HK-2 (cell line): Measurements from ENCODE around the gene RCAN3.
A peak's percentile ranks its signal among the peaks of the same experiment; 100 is the strongest.
"Not testable (repeated sequence)": the region's sequence is repeated elsewhere in the genome, so short reads cannot be mapped to it uniquely, and the experiment has no call there.

Experiments
- DNase-seq: peaks from one replicate; pipeline ENCODE4 v3.0.0-alpha.2; 2018; ENCODE audit not compliant: unreplicated experiment

Gene RCAN3

DNA sequence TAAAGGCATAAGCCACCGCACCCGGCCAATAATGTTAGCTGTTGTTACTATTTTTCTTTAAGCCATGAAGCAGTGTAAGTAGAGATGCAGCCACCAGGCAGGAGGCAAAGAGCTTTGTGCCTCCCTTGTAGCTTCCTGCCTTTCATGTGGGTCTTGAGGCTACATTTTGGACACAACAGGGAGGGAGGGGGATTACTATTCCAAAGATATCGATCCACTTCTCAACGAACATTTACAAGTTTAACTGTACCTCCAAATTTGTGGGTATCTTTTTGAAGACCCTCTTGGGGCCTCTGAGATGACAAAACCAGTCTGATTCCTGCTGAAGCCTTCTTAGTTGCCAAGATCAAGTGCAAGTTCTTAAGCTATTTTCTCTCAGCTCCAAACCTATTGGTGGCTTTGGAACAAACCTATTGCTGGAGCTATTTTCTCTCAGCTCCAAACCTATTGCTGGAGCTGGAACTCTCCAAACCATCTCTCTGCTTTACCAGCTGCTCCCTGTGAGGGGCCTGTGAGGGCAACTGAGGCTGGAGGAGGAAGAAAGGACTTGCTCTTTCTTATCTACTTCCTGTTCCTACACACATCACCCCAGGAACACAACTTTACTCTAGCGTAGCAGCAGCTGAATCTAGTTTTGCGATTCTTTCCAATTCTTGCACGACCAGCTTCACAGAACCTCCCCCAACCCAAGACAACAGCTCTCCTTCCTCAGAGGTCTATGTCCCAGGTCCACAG lies 16.1 kb upstream of the RCAN3 start:
- no peak for DNase-seq

DNA sequence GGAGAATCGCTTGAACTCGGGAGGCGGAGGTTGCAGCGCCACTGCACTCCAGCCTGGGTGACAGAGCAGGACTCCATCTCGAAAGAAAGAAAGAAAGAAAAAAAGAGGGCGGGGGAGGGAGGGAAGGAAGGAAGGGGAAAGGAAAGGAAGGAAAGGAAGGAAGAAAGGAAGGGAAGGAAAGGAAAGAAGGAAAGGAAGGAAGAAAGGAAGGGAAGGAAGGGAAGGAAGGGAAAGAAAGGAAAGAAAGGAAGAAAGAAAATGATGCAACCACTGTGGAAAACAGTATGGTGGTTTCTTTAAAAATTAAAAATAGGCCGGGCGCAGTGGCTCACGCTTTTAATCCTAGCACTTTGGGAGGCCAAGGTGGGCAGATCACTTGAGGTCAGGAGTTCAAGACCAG lies 15.2 kb upstream of the RCAN3 start:
- no peak for DNase-seq

DNA sequence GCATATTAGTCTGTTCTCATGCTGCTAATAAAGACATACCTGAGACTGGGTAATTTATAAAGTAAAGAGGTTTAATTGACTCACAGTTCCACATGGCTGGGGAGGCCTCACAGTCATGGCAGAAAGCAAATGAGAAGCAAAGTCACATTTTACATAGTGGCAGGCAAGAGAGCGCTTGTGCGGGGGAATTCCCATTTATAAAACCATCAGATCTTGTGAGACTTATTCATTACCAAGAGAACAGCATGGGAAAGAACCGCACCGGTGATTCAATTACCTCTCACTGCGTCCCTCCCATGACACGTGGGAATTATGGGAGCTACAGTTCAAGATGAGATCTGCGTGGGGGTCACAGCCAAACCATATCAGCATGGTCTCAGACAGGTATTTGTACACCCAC lies 14.5 kb upstream of the RCAN3 start:
- DNase-seq = peak; percentile 24

DNA sequence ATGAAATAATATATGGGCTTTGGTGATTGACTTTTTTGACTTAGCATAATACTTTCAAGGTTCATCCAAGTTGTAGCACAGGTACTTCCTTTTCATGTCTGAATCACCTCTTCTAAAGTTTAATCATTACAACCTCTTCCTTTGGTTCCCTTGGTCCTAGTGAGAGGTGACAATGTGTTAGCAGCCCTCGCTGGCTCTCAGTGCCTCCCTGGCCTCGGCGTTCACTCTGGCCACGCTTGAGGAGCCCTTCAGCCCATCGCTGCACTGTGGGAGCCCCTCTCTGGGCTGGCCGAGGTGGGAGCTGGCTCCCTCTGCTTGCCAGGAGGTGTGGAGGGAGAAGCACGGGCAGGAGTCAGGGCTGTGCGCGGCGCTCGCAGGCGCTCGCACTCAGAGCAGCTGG lies 13.0 kb upstream of the RCAN3 start:
- no peak for DNase-seq

DNA sequence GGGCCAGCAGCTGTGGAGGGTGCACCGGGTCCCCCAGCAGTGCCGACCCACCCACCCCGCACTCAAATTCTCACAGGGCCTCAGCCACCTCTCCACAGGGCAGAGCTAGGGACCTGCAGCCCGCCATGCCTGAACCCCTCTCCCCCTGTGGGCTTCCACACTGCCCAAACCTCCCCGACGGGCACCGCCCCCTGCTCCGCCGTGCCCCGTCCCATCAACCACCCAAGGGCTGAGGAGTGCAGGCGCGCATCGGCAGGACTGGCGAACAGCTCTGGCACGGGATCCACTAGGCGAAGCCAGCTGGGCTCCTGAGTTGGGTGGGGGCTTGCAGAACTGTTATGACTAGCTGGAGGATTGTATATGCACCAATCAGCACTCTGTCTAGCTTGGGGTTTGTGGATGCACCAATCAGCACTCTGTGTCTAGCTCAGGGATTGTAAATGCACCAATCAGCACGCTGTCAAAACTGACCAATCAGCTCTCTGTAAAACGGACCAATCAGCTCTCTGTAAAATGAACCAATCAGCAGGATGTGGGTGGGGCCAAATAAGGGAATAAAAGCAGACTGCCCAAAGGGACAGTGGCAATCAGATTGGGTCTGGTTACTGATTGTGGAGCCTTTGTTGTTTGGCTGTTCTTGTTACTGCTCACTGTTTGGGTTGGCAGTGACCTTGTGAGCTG lies 12.4 kb upstream of the RCAN3 start:
- no peak for DNase-seq

DNA sequence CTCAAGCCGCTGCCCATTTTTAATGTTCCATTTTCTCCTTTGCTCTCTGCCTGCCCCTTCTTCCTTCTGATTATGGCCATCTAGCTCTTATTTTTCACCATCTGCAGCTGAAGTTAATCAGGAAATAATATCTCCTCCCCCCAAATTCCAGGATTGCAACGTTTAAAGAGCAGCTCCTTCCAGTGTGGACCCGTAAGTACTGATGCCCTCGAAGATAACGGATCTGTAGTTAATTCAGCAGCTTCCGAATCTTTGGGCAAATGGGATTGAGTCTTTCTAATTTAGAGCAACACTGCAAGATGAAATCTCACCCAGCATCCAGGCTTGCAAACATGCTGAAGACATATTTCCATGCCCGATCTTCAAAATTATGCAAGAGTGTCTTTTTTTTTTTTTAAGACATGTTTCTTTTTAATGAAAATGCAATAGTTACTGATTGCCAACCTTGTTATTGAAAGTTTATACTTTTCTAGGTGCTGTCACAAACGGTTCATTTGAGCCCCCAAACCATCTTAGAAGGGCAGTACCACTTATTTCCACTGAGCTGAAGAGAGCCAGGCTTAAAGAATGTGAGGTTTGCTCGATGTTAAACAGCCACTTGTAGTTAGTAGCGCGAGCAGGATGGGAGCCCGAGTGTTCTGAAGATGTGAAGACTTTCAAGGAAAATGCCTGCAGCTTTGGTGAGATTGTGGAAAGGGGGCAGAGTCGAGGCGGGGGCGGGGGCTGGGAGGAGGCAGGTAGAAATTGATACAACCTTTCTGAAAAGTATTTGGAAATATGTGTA lies 10.9 kb upstream of the RCAN3 start:
- no peak for DNase-seq

DNA sequence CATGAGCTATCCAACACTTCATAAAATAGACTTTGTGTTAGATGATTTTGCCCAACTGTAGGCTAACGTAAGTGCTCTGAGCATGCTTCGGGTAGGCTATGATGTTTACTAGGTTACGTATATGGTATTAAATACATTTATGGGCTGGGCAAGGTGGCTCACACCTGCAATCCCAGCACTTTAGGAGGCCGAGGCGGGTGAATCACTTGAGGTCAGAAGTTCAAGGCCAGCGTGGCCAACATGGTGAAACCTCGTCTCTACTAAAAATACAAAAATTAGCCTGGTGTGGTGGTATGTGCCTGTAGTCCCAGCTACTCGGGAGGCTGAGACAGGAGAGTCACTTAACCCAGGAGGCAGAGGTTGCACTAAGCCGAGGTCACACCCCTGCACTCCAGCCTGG lies 9.7 kb upstream of the RCAN3 start:
- not testable (repeated sequence) for DNase-seq

DNA sequence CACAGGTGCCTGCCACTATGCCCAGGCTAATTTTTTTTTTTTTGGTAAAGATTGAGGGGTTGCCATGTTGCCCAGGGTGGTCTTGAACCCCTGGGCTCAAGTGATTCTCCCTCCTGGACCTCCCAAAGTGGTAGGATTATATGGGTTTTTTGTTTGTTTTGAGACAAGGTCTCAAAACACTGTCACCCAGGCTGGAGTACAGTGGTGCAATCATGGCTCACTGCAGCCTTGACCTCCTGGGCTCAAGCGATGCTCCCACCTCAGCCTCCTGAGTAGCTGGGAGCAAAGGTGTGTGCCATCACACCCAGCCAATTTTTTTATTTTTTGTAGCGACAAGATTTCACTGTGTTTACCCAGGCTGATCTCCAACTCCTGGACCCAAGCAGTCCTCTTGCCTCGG lies 8.9 kb upstream of the RCAN3 start:
- DNase-seq = no peak

DNA sequence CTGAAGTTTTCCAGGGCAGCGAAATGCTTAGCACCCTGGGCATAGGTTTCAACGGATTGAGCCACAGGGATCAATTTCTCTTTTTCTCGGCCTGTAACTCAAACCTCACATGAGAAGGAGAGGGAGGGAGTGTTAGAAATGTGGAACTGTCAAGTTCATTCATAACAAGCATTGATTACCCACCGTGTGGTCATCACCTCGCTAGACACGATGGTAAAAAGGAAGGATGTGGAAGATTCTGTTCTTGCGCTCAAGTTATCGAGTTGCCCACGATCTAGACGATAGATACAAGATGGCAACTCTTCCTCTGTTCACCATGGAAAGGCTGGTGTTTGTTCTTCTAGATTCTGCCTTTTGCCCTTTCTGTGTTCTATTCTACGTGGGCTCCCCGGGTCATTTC lies 4.0 kb upstream of the RCAN3 start:
- no peak for DNase-seq

DNA sequence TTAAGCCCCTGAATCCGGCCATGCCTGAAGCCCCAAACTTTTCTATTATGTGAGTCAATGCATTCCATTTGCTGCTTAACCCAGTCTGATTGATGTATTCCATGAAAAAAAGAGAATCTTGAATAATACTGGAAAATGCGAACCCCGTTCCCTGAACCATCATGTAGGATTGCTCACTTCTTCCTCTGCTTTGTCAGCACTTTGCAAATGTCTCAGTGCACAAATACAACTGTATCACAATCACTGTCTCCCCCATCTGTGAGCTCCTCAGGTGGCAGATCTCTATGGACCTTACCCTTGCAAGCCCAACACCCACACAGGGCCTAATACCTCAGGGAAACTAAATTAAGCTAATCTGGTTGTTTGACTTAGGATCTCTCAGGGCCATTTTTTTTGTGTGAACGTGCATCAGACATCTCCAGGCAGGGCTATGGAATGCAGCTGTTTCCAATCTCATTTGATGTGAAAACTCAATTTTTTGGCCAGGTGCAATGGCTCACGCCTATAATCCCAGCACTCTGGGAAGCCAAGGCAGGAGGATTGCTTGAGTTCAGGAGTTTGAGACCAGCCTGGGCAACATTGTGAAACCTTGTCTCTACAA lies 2.1 kb upstream of the RCAN3 start:
- no peak for DNase-seq

DNA sequence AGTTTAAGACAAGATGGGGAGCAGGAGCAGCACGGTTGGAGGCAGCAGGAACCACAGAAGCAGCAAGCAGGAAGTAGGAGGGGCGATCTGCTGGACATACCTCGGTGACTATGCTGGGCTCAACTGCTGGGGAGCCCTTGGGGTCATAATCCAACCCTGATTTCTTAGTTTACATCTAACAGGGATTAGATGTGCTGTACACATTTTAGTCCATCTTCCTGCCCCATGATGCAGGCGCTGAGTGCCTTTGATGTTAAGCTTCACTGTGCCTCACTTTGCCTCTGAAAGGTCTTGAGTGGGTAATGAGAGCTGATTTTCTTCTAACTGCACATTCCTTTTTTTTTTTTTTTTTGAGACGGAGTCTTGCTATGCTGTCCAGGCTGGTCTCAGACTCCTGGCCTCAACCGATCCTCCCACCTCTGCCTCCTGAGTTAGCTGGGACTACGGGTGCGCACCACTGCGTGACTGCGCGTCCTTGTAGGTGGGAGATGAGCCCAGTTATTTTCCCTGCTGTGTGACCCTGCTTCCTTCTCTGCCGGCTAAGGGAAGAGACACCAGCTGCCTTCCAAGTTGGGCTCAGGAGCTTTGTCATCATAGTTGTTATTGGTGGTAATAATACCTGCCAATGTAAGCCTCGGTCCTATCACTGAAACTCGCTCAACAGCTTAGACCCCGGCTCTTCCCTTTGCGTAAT lies 1.1 kb upstream of the RCAN3 start:
- DNase-seq = no peak

DNA sequence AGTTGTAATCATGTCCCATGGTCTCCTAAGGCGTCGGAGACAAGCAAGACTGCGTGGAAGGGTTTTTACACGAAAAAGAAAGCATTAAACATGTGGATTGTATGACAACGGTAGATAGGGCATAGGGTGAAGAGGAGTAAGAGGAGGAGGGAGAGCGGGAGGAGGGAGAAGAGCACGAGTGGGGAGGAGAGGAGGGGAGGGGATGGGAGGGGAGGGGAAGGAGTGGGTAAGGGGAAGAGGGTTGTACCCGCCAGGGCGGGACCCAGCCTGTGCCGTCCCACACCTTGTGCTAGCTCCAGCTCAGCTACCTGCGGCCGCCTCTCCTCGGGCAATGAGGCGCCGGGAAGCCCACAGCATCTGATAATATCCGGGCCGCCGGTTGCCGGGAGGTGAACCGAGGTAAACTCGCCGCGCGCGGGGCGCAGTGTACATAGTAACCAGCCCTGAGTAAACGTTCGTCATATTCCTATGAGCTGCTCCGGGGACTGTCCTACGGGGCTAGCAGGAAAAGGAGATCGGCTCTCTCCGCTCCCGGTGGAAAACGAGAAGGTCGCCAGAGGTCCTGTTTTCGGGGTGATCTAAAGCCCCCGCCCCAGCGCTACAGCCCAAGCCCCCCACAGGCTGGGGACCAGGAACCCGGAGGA lies 449 bp upstream of the RCAN3 start:
- DNase-seq = peak; percentile 75

DNA sequence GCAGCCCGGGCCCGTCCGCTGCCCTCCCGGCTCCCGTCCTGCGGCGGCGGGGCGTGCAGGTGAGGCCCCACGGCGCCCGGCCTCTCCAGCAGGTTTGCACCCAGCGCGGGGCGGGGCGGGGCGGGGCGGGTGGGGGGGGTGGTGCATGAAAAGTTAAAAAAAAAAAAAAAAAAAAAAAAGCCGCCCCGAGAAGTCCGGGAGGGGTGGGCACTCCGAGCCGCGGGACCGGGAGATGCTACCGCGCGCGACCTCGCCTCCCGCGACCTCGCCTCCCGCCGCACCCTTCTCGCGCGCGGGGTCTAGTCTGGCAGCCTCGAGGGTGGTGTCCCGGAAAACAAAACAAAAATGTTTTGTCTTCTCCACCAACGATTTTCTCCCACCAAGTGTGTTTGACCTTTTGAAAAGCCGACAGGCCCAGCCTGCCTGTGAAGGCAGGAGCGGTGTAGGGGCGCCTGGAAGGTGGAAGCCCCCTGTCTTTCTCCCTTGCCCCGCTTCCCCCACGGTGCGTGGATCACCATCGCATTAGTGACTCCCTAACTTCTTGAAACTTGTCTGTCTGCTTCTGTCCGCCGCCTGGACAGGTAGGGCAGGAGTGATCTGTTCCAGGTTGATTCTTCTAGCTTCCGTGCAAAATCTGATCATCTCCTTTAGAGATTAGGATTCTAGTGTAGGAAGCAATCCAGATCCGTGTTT lies 569 bp downstream of the RCAN3 start:
- no peak for DNase-seq

DNA sequence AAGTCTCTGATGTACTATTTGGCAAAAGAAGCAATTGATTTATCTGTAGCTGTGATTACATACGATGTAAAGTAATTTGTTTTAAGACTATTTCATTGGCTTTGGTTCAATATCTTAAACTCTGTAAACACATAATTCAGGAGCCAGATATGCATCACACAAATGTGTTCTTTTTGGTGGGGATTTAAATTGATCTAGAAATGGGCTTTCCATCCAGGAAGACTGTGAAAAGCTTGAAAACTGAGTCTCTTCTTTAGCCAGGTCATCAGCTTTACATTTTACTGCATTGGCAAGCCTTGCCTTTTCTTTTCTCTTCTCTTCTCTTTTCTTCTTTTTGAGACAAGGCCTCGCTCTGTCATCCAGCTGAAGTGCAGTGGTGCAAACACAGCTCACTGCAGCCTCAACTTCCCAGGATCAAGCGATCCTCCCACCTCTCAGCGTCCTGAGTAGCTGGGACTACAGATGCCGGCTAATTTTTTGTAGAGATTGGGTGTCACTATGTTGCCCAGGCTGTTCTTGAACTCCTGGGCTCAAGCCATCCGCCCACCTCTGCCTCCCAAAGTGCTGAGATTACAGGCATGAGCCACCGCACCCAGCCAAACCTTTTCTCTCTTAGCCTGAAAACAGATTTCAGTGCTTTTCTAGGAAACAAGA lies 1.4 kb downstream of the RCAN3 start:
- DNase-seq = no peak

DNA sequence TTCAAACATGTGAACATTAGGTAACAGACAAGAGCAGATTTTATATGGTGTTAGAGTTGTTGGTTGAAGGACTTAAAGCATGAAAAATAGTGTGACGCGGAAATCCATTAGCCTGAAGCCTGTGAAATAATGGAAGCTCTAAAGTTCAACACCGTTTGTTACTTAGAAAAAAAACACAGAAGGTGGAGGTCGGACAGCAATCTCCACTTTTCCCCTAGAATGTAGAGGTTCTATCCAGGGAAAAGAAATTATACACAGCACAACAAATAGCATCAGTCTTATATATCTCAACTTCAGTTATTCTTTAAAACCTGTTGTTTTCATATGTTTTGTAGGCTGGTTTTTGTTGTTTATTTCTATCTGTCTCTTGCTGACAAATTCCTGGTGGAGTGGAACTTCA lies 1.9 kb downstream of the RCAN3 start:
- DNase-seq = no peak

DNA sequence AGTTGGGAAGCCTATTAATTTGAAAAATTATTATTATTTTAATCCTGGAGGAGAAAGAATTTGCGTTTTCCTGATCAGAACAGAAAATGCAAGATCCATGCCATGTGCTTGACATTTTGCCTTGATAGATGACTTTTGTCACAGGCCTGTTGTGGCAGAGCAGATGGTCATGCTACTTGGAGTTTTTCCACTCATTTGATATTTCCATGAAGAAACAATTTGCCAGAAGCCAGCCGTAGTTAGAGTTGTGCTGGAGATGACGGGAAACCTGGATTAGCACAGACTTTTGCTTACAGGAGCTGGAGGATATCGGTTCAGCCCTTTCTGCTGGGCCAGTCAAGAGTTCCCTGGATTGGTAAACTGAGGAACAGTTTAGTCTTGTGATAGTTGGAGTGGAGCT lies 3.2 kb downstream of the RCAN3 start:
- DNase-seq = no peak

DNA sequence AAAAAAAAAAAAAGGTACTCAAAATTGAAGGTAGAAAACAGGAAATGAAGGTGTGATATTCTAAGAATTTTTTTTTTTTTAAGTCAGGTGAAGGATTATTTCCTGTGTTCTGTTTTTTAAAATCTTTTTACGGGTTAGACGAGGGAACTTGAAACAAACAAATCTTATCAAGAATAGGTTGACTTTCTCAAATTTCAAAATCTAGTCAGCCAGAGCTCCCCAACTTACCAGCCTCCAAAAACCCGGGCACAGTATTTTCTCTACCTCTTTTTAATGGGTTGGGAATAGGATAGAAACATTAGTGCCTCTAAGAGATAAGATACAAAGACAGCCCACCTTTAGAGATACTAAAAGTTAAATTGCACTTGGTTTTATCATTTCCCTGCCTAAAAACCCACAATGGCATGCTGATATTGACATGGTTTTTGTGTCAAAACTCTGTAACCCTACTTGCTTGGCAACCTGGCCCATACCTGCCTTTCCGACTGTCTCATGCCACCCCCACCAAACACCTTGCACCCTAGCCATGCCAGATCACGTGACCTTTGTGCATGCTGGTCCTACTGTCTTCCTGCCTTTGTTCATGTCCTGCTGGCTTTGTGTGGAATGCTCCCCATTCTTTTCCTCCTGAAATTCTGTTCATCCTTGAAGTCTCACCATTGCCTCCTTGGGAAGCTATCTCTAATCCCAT lies 4.2 kb downstream of the RCAN3 start:
- DNase-seq = no peak

DNA sequence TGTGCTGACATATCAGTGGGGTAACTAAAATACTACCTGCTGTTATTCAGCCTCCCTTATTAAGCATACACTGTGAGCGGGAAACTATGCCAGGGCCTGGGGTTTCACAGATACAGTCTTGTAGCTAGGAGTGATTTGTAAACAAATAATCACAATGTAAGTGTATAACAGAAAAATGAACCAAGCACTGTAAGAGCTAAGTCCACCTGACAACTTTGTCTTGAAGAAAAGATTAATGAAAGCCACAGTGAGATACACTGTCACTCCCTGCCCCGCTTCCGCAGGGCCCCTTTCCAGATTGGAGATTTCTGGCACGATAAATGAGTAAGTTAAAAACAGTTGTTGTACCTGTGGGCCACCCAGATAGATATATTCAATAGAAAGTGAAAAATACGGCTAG lies 4.8 kb downstream of the RCAN3 start:
- no peak for DNase-seq

DNA sequence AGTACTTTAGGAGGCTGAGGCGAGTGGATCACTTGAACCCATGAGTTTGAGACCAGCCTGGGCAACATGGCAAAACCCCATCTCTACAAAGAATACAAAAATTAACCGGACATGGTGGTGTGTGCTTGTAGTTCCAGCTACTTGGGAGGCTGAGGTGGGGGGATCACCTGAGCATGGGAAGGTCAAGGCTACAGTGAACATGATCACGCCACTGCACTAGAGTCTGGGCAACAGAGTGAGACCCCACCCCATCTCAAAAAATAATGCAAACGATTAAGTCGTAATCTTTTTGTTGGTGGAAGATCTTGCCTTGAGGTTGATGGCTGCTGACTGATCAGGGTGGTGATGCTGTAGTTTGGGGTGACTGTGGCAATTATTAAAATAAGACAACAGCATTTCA lies 6.3 kb downstream of the RCAN3 start:
- DNase-seq = no peak

DNA sequence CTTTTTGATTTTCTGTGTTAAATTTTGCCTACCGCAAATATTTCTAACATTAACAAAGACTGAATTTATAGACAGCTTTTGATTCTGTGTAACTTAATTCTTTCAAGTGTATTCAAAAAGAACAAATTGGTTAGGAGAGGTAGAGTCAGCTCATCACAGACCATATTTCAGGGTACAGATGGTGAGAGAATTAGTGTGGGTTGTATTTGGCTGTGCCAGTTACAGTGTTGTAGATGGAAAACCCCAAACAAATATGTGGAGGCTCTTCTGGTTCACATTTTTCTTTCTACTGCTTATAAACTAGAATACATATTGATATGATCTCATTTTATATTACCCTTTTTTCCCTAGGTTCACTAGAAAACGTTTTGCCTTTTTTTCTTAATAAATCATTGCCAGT lies 11.1 kb downstream of the RCAN3 start:
- no peak for DNase-seq
